ENCODE results near the gene IQSEC3. TPM values are rescaled to one million over a fixed set of nuclear protein-coding genes. Genes with fewer than 3 reads are reported as not detected.

Gene IQSEC3
- total RNA-seq, 2 donors from 2014 or later: 0.16 TPM; not detected in 1

GRCh38 chr12:103169-103981 is 36.8 kb downstream of the IQSEC3 start:
- H3K27me3 ChIP-seq: no peaks in the 10 kb centered on the region
- H3K4me3 ChIP-seq: no peak overlapping the region
- peaks cover 6% of the 10 kb centered on the region for H3K4me1 ChIP-seq
- no peaks in the 10 kb centered on the region for H3K36me3 ChIP-seq
- no peak overlapping the region for H3K27ac ChIP-seq
- no peaks in the 10 kb centered on the region for H3K9me3 ChIP-seq
- H3K9ac ChIP-seq (ENCODE audit: low read depth in 2 of 2, low read length in 2 of 2): no peak overlapping the region
- no peak for DNase-seq
- TF ChIP-seq CTCF (IDR thresholded peaks at IDR 0.05): no peak
- intact Hi-C loops (cut with DNase I): no loop called here

- intact Hi-C loops (cut with DNase I): no loop called here
- DNase-seq: peak; percentile 58
- Histone ChIP-seq H3K9ac (ENCODE audit: low read depth in 2 of 2, low read length in 2 of 2) (no peak overlapping the region), H3K27ac (no peak overlapping the region), H3K27me3 (no peaks in the 10 kb centered on the region), H3K4me1 (peaks cover 6% of the 10 kb centered on the region), H3K9me3 (no peaks in the 10 kb centered on the region), H3K4me3 (no peak overlapping the region), H3K36me3 (no peaks in the 10 kb centered on the region)
- no peak for TF ChIP-seq CTCF (IDR thresholded peaks at IDR 0.05)
These were observed 38.0 kb downstream of the IQSEC3 start for GRCh38 chr12:104551-105081.

GRCh38 chr12:105696-106095 is 39.1 kb downstream of the IQSEC3 start:
- TF ChIP-seq CTCF (IDR thresholded peaks at IDR 0.05): no peak
- H3K9ac ChIP-seq (ENCODE audit: low read depth in 2 of 2, low read length in 2 of 2): no peak overlapping the region
- intact Hi-C loops (cut with DNase I): no loop called here
- no peak overlapping the region for H3K27ac ChIP-seq
- no peak overlapping the region for H3K4me3 ChIP-seq
- H3K9me3 ChIP-seq: no peaks in the 10 kb centered on the region
- no peaks in the 10 kb centered on the region for H3K36me3 ChIP-seq
- no peak for DNase-seq
- no peaks in the 10 kb centered on the region for H3K27me3 ChIP-seq
- peaks cover 6% of the 10 kb centered on the region for H3K4me1 ChIP-seq

GRCh38 chr12:106118-106591 is 39.6 kb downstream of the IQSEC3 start:
- no peaks in the 10 kb centered on the region for H3K27me3 ChIP-seq
- H3K4me1 ChIP-seq: peaks cover 6% of the 10 kb centered on the region
- no peak for TF ChIP-seq CTCF (IDR thresholded peaks at IDR 0.05)
- no peak for DNase-seq
- intact Hi-C loops (cut with DNase I): no loop called here
- H3K4me3 ChIP-seq: no peak overlapping the region
- H3K9me3 ChIP-seq: no peaks in the 10 kb centered on the region
- peak overlapping the region in 1 of 2 donors; percentile 12 for H3K9ac ChIP-seq (ENCODE audit: low read depth in 2 of 2, low read length in 2 of 2)
- H3K36me3 ChIP-seq: no peaks in the 10 kb centered on the region
- no peak overlapping the region for H3K27ac ChIP-seq

GRCh38 chr12:108594-108993 is 42.0 kb downstream of the IQSEC3 start:
- DNase-seq: peak; percentile 41
- Histone ChIP-seq H3K4me1 (peaks cover 6% of the 10 kb centered on the region), H3K9me3 (no peaks in the 10 kb centered on the region), H3K27me3 (no peaks in the 10 kb centered on the region), H3K27ac (no peak overlapping the region), H3K9ac (ENCODE audit: low read depth in 2 of 2, low read length in 2 of 2) (no peak overlapping the region), H3K4me3 (no peak overlapping the region), H3K36me3 (no peaks in the 10 kb centered on the region)
- no peak for TF ChIP-seq CTCF (IDR thresholded peaks at IDR 0.05)
- intact Hi-C loops (cut with DNase I): no loop called here

Data from colonic mucosa (tissue), 4 donors.